ENCODE measurements around the gene FAM131B.

FAM131B gene

DNA sequence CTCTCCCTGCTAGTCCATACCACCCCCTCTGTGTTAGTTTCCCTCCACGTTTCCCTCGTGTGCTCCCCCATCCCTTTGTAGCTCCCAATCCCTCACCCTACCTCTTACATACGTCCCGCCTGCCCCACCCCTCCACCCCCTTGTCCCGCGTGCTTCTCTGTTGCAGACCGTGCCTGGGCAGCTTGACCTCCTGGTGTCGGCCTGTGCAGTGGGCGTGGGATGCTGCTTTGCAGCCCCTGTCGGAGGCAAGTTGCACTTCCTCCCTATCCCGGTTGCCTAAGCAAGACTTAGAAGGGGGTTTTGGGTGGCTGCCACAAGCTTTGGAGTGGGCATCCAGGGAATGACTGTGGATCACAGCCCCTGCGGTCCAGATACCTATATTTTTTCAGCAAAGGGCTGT is 38.9 kb downstream of the FAM131B start:
- DNase-seq (ENCODE audit: low read depth in 1 of 2, low spot score in 1 of 2), result no peak
- H3K27me3 ChIP-seq (ENCODE audit: insufficient read depth, poor library complexity, severe bottlenecking), result no peaks in the 10 kb centered on the region
- no peak for TF ChIP-seq SPI1 (IDR thresholded peaks at IDR 0.05; ENCODE audit: borderline replicate concordance, low read depth)
- TF ChIP-seq REST (IDR thresholded peaks at IDR 0.05; ENCODE audit: insufficient replicate concordance, low read depth), result no peak
- TF ChIP-seq POLR2AphosphoS5 (IDR thresholded peaks at IDR 0.05; ENCODE audit: low read depth), result no peak
- no peak for TF ChIP-seq GABPA (IDR thresholded peaks at IDR 0.05; ENCODE audit: low read depth)
- TF ChIP-seq, protein P1, sequence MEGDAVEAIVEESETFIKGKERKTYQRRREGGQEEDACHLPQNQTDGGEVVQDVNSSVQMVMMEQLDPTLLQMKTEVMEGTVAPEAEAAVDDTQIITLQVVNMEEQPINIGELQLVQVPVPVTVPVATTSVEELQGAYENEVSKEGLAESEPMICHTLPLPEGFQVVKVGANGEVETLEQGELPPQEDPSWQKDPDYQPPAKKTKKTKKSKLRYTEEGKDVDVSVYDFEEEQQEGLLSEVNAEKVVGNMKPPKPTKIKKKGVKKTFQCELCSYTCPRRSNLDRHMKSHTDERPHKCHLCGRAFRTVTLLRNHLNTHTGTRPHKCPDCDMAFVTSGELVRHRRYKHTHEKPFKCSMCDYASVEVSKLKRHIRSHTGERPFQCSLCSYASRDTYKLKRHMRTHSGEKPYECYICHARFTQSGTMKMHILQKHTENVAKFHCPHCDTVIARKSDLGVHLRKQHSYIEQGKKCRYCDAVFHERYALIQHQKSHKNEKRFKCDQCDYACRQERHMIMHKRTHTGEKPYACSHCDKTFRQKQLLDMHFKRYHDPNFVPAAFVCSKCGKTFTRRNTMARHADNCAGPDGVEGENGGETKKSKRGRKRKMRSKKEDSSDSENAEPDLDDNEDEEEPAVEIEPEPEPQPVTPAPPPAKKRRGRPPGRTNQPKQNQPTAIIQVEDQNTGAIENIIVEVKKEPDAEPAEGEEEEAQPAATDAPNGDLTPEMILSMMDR (IDR thresholded peaks at IDR 0.05; ENCODE audit: insufficient read depth, low read length), result no peak
- no peak overlapping the region for H3K27ac ChIP-seq (replicated peaks)
- no peak overlapping the region for H3K4me3 ChIP-seq (replicated peaks; ENCODE audit: insufficient read depth, low read length)

DNA sequence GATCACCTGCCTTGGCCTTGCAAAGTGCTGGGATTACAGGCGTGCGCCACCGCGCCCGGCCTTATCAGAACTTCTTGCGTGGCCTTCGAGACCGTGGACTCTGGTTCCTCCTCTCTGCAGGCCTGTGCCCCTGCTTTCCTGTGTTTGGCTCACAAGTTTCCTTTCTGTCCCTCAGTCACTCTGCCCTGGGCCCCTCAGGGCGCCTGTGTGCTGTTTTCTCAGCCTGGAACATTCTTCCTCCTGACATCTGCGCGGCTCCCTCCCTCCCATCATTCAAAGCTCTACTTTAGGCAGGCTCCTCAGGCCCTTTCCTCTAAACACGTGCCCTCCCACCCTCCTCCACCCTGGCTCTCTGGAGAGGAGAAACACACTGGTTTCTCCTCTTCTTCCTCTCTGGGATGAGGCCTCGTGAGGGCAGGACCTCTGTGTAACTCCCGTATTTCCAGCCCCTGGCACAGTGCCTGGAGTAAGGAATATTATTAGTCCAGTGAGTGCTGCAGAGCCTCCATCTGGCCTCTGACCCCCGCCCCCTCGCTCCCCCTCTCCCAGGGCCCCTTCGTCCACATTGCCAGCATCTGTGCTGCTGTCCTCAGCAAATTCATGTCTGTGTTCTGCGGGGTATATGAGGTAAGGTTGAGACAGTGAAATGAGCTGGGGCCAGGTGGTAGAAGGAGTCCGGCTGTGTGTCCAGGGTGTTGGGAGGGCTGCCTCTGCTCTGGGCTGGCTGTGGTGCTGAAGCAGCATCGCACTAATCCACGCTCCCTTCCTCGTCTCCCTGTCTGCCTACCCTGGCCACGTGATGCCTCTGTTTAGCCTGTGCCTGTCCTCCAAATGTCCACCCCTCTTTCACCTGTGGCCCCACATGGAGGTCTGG is 39.5 kb downstream of the FAM131B start:
- no peak for DNase-seq (ENCODE audit: low read depth in 1 of 2, low spot score in 1 of 2)
- Histone ChIP-seq H3K27me3 (ENCODE audit: insufficient read depth, poor library complexity, severe bottlenecking) (no peaks in the 10 kb centered on the region), H3K27ac (replicated peaks) (no peak overlapping the region), H3K4me3 (replicated peaks; ENCODE audit: insufficient read depth, low read length) (no peak overlapping the region)
- TF ChIP-seq, protein P1 (IDR thresholded peaks at IDR 0.05; ENCODE audit: insufficient read depth, low read length), result no peak
- TF ChIP-seq POLR2AphosphoS5 (IDR thresholded peaks at IDR 0.05; ENCODE audit: low read depth) (no peak), SPI1 (IDR thresholded peaks at IDR 0.05; ENCODE audit: borderline replicate concordance, low read depth) (no peak), REST (IDR thresholded peaks at IDR 0.05; ENCODE audit: insufficient replicate concordance, low read depth) (no peak), GABPA (IDR thresholded peaks at IDR 0.05; ENCODE audit: low read depth) (no peak)

- H3K27ac ChIP-seq (replicated peaks), result no peak overlapping the region
- H3K4me3 ChIP-seq (replicated peaks; ENCODE audit: insufficient read depth, low read length), result no peak overlapping the region
- TF ChIP-seq REST (IDR thresholded peaks at IDR 0.05; ENCODE audit: insufficient replicate concordance, low read depth) (peak; percentile 90), GABPA (IDR thresholded peaks at IDR 0.05; ENCODE audit: low read depth) (no peak)
- TF ChIP-seq, protein P1 (IDR thresholded peaks at IDR 0.05; ENCODE audit: insufficient read depth, low read length), result peak; percentile 3
- no peaks in the 10 kb centered on the region for H3K27me3 ChIP-seq (ENCODE audit: insufficient read depth, poor library complexity, severe bottlenecking)
- DNase-seq (ENCODE audit: low read depth in 1 of 2, low spot score in 1 of 2), result peak in 1 of 2 experiments; percentile 48
Observed at GRCh38 chr7:143321734-143322133, 40.8 kb downstream of the FAM131B start.
